GM23248 (cell line): Measurements from ENCODE around the gene SERPINA5. TPM values are rescaled to one million over a fixed set of nuclear protein-coding genes. Genes with fewer than 3 reads are reported as not detected.

Experiments used
- DNase-seq: peaks from one replicate; pipeline ENCODE4 v3.0.0-alpha.2; 2015
- H2AFZ ChIP-seq: fragments of 200-600 bp; sonication (generic); 2 replicates; pipeline ENCODE4 v1.6.1; 2016; ENCODE audit warnings: antibody characterized with exemption
- H3F3A ChIP-seq: fragments of 200-600 bp; sonication (generic); 2 replicates; pipeline ENCODE4 v1.6.1; 2016; ENCODE audit warnings: mild to moderate bottlenecking, antibody characterized with exemption, mixed run types; ENCODE audit not compliant: insufficient read depth
- H3K27ac ChIP-seq: fragments of 200-600 bp; sonication (generic); 2 replicates; pipeline ENCODE4 v1.5.1; 2016; ENCODE audit warnings: mild to moderate bottlenecking
- H3K27me3 ChIP-seq: fragments of 200-600 bp; sonication (generic); replicated peaks from 2 replicates; pipeline ENCODE4 v1.6.1; 2016; ENCODE audit warnings: mild to moderate bottlenecking; ENCODE audit not compliant: insufficient read depth
- H3K36me3 ChIP-seq: fragments of 200-600 bp; sonication (generic); 2 replicates; pipeline ENCODE4 v1.6.1; 2016; ENCODE audit warnings: low read depth, mild to moderate bottlenecking
- H3K4me1 ChIP-seq: fragments of 200-600 bp; sonication (generic); 2 replicates; pipeline ENCODE4 v1.6.1; 2016; ENCODE audit warnings: mild to moderate bottlenecking; ENCODE audit not compliant: insufficient read depth
- H3K4me2 ChIP-seq: fragments of 200-600 bp; sonication (generic); one replicate; pipeline ENCODE4 v1.6.1; 2016; ENCODE audit warnings: mild to moderate bottlenecking; ENCODE audit not compliant: unreplicated experiment
- H3K4me3 ChIP-seq: fragments of 200-600 bp; sonication (generic); 2 replicates; pipeline ENCODE4 v1.5.1; 2016; ENCODE audit warnings: mild to moderate bottlenecking
- H3K79me2 ChIP-seq: fragments of 200-600 bp; sonication (generic); 2 replicates; pipeline ENCODE4 v1.6.1; 2016; ENCODE audit warnings: mild to moderate bottlenecking; ENCODE audit not compliant: insufficient read depth
- H3K9ac ChIP-seq: fragments of 200-600 bp; sonication (generic); 2 replicates; pipeline ENCODE4 v1.6.1; 2016; ENCODE audit warnings: mild to moderate bottlenecking
- H3K9me2 ChIP-seq: fragments of 200-600 bp; sonication (generic); 2 replicates; pipeline ENCODE4 v1.6.1; 2016; ENCODE audit warnings: mixed run types, mild to moderate bottlenecking, moderate library complexity; ENCODE audit not compliant: insufficient read depth
- H3K9me3 ChIP-seq: fragments of 200-600 bp; sonication (generic); one replicate; pipeline ENCODE4 v1.6.1; 2017; ENCODE audit warnings: low read depth
- H4K20me1 ChIP-seq: fragments of 200-600 bp; sonication (generic); 2 replicates; pipeline ENCODE4 v1.6.0; 2016; ENCODE audit not compliant: insufficient read depth
- EZH2 ChIP-seq: fragments of 200-600 bp; sonication (generic); IDR thresholded peaks from 2 replicates; pipeline ENCODE4 v1.6.1; 2018; ENCODE audit warnings: antibody characterized with exemption, mild to moderate bottlenecking; ENCODE audit not compliant: insufficient read depth, poor library complexity, severe bottlenecking
- EZH2phosphoT487 ChIP-seq: fragments of 200-600 bp; sonication (generic); IDR thresholded peaks from 2 replicates; pipeline ENCODE4 v1.6.1; 2018; ENCODE audit warnings: antibody characterized with exemption, moderate library complexity, mild to moderate bottlenecking, low read depth; ENCODE audit not compliant: insufficient read depth
- WGBS, 2 experiments: methylation state at CpG; one replicate each; pipeline ENCODE4 v1.1.6; 2015 to 2017; ENCODE audit warnings: low lambda C conversion rate in 2 of 2, low coverage in 1 of 2; ENCODE audit errors: missing lambda C conversion rate in 2 of 2; 5-methylcytosine and 5-hydroxymethylcytosine counted together
- in situ Hi-C: fragments of 300-500 bp; cut with MboI; formaldehyde crosslinking; loops from 2 replicates; pipeline ENCODE4 v1.15.0; 2020
- polyA plus RNA-seq: library from polyadenylated mRNA; unstranded; fragments of >200 nt; fragmentation: Nextera tagmentation; extraction: Ambion mirVana; gene quantifications from 2 replicates; pipeline ENCODE4 v1.2.1, GENCODE V29; 2016
- total RNA-seq: library from RNA; depleted of rRNA; stranded (reverse); fragments of >200 nt; shearing (Covaris generic); gene quantifications from 2 replicates; pipeline ENCODE4 v1.2.3, GENCODE V29; 2014

The SERPINA5 gene
- total and polyA plus RNA-seq, 2 experiments from 2014 or later = not detected

DNA sequence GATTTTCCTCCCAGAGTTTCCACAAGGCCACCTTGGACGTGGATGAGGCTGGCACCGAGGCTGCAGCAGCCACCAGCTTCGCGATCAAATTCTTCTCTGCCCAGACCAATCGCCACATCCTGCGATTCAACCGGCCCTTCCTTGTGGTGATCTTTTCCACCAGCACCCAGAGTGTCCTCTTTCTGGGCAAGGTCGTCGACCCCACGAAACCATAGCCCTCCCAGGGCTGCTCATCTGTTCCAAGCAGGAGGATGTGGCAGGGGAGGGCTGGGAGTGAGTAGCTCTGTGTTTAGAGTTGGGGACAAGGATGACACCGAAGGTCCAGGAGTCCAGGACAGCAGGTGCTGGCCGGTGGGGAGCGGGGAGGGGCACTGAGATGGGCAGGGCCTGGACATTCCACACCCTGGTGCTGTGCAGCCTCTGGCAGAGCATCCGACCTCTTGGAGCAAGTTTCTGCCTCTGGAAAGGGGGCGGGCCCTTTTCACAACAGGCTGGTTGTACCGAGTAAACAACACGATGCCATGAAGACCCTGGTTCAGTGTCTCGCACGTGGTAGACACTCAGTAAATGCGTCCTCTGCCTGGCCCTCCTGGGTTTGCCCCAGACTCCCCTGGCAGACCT is 11.7 kb upstream of the SERPINA5 start:
- Histone ChIP-seq H3F3A (no peaks in the 10 kb centered on the region), H3K4me1 (no peaks in the 10 kb centered on the region; the same call in 1 of the 2 replicates), H3K36me3 (no peaks in the 10 kb centered on the region), H3K27me3 (0 out of 2 replicates have a peak, but pooled peaks cover 9% of the 10 kb centered on the region), H3K9ac (no peak overlapping the region), H3K27ac (no peak overlapping the region), H2AFZ (no peak overlapping the region), H3K4me3 (no peak overlapping the region), H3K4me2 (no peak overlapping the region), H3K9me2 (no peaks in the 10 kb centered on the region), H4K20me1 (no peaks in the 10 kb centered on the region), H3K9me3 (no peaks in the 10 kb centered on the region), H3K79me2 (no peaks in the 10 kb centered on the region)
- TF ChIP-seq EZH2phosphoT487 = no peak
- no peak for TF ChIP-seq EZH2
- in situ Hi-C loops = no loop called here
- no peak for DNase-seq
- 77 to 80% methylated on average over 20 of the region's 20 CpGs for WGBS, 2 experiments

- Histone ChIP-seq H3K36me3 (no peaks in the 10 kb centered on the region), H3K4me1 (no peaks in the 10 kb centered on the region; the same call in 1 of the 2 replicates), H3K9me3 (no peaks in the 10 kb centered on the region), H3K79me2 (no peaks in the 10 kb centered on the region), H3F3A (no peaks in the 10 kb centered on the region), H3K9me2 (no peaks in the 10 kb centered on the region), H3K27ac (no peak overlapping the region), H3K4me2 (no peak overlapping the region), H2AFZ (no peak overlapping the region), H3K27me3 (0 out of 2 replicates have a peak, but pooled peaks cover 9% of the 10 kb centered on the region), H4K20me1 (no peaks in the 10 kb centered on the region), H3K9ac (no peak overlapping the region), H3K4me3 (no peak overlapping the region)
- in situ Hi-C loops = no loop called here
- DNase-seq = no peak
- 83 to 87% methylated on average over 6 of the region's 6 CpGs for WGBS, 2 experiments
- TF ChIP-seq EZH2phosphoT487 = no peak
- no peak for TF ChIP-seq EZH2
Measured at GRCh38 chr14:94570002-94570400, 11.2 kb upstream of the SERPINA5 start.

DNA sequence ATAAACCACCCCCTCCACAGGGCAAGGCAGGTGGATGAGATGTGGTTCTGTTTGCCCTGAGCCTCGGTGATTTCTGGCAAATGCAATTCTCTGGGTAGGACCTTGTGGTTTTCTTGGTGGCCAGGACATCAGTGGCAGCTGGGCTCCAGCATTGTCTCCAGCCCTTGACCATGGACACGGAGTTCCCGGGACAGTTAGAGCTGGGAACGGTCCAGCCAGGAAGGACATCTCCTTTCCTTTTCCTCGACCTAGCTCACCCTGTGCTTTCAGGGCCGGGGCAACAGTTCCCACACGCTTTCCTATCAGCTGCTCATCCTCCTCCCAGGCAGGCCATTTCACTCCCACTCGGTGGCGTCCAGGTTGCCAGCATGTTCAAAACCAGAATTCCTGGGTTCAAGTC is 10.8 kb upstream of the SERPINA5 start:
- Histone ChIP-seq H3K27ac (no peak overlapping the region), H2AFZ (no peak overlapping the region), H3K79me2 (no peaks in the 10 kb centered on the region), H3K9me3 (no peaks in the 10 kb centered on the region), H3K4me3 (no peak overlapping the region), H4K20me1 (no peaks in the 10 kb centered on the region), H3K4me1 (no peaks in the 10 kb centered on the region; the same call in 1 of the 2 replicates), H3K27me3 (0 out of 2 replicates have a peak, but pooled peaks cover 9% of the 10 kb centered on the region), H3K36me3 (no peaks in the 10 kb centered on the region), H3K9ac (no peak overlapping the region), H3K4me2 (no peak overlapping the region), H3K9me2 (no peaks in the 10 kb centered on the region), H3F3A (no peaks in the 10 kb centered on the region)
- WGBS, 2 experiments = 63 to 78% methylated on average over 9 of the region's 9 CpGs
- DNase-seq = no peak
- in situ Hi-C loops = no loop called here
- TF ChIP-seq EZH2phosphoT487 (no peak), EZH2 (no peak)

DNA sequence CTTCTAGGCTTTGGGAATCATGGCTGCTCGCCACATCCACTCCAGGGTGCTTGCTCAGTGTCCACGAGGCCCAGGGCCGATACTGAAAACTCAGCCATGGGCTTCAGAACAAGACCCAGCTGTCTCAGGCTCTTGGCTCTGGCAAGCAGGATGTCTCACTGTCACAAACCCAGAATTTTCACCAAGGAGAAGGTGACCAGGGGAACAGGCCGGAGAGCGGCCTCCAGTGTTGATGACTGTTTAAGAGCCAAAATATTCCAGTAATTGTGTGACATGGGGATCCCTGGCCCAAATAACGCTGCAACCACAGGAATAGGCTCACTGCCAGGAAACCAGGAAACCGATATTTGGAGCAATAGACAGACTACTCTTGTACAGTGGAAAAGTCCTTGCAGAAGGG is 9.8 kb upstream of the SERPINA5 start:
- Histone ChIP-seq H3K79me2 (no peaks in the 10 kb centered on the region), H3K4me3 (no peak overlapping the region), H3K9me2 (no peaks in the 10 kb centered on the region), H3K27ac (no peak overlapping the region), H3K9ac (no peak overlapping the region), H3F3A (no peaks in the 10 kb centered on the region), H2AFZ (no peak overlapping the region), H3K4me2 (no peak overlapping the region), H3K9me3 (no peaks in the 10 kb centered on the region), H3K36me3 (no peaks in the 10 kb centered on the region), H3K27me3 (0 out of 2 replicates have a peak, but pooled peaks cover 8% of the 10 kb centered on the region), H3K4me1 (no peaks in the 10 kb centered on the region; the same call in 1 of the 2 replicates), H4K20me1 (no peaks in the 10 kb centered on the region)
- 24 to 34% methylated on average over 7 of the region's 7 CpGs for WGBS, 2 experiments
- in situ Hi-C loops = no loop called here
- peak; percentile 7 for DNase-seq
- TF ChIP-seq EZH2 (no peak), EZH2phosphoT487 (no peak)

DNA sequence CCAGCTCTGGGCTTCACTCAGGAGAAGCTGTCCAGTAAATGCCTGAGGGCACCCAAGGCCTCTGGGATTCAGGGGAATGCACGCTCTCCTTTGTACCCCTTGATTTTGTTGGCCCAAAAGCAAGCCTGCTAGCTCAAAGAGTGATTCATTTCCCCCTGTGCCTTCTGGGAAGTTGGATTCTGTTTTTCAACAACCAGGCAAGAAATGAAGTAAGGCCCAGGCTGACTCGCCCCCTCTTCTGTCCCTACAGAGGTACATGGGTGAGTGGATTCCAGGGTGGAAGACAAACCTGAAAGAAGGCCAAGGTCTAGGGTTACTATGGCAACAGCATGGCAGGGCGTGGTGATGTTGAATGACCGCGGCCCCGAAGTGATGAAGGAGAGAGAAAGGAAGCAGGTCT is 9.3 kb upstream of the SERPINA5 start:
- Histone ChIP-seq H3K4me3 (no peak overlapping the region), H3K27me3 (0 out of 2 replicates have a peak, but pooled peaks cover 2% of the 10 kb centered on the region), H3K9me3 (no peaks in the 10 kb centered on the region), H3K36me3 (no peaks in the 10 kb centered on the region), H3F3A (no peaks in the 10 kb centered on the region), H4K20me1 (no peaks in the 10 kb centered on the region), H3K79me2 (no peaks in the 10 kb centered on the region), H3K4me1 (no peaks in the 10 kb centered on the region; the same call in 1 of the 2 replicates), H3K27ac (no peak overlapping the region), H3K9ac (no peak overlapping the region), H3K9me2 (no peaks in the 10 kb centered on the region), H2AFZ (no peak overlapping the region), H3K4me2 (no peak overlapping the region)
- DNase-seq = peak; percentile 70
- WGBS, 2 experiments = 68 to 82% methylated on average over 6 of the region's 6 CpGs
- no peak for TF ChIP-seq EZH2
- in situ Hi-C loops = no loop called here
